Measurements from ENCODE around the gene AP2A2. TPM values are rescaled to one million over a fixed set of nuclear protein-coding genes. Genes with fewer than 3 reads are reported as not detected.

Gene AP2A2
- total RNA-seq, 1 donor from 2014 or later = 105 TPM

- H3K4me3 Mint-ChIP-seq (ENCODE audit: unreplicated experiment) = no peak overlapping the region
- no peaks in the 10 kb centered on the region for H3K4me1 Mint-ChIP-seq (ENCODE audit: low read depth, unreplicated experiment)
- no peak overlapping the region for H3K4me2 ChIP-seq (ENCODE audit: low read length)
- H2AFZ ChIP-seq (ENCODE audit: low read depth, low read length) = no peak overlapping the region
- H3K79me2 ChIP-seq (ENCODE audit: insufficient read depth, low read length) = no peaks in the 10 kb centered on the region
- H3K9ac ChIP-seq (ENCODE audit: low read length) = no peak overlapping the region
- no peaks in the 10 kb centered on the region for H3K4me1 ChIP-seq (ENCODE audit: insufficient read depth, low read length)
- no peaks in the 10 kb centered on the region for H3K36me3 Mint-ChIP-seq (ENCODE audit: low read depth, unreplicated experiment)
- no peak for TF ChIP-seq CTCF (IDR thresholded peaks at IDR 0.05; ENCODE audit: insufficient read depth, low read depth, low read length)
- no peaks in the 10 kb centered on the region for H3K27me3 ChIP-seq (ENCODE audit: insufficient read depth, low read length)
- H4K20me1 ChIP-seq (ENCODE audit: insufficient read depth, low read length) = peaks cover 16% of the 10 kb centered on the region
- FAIRE-seq = no peak
- H3K4me3 ChIP-seq (ENCODE audit: insufficient read depth, low read depth, low read length) = no peak overlapping the region
- no peak for DNase-seq (ENCODE audit: low read depth)
- no peaks in the 10 kb centered on the region for H3K36me3 ChIP-seq (ENCODE audit: insufficient read depth, low read length)
- H3K27ac Mint-ChIP-seq (ENCODE audit: unreplicated experiment) = no peak overlapping the region
- no peaks in the 10 kb centered on the region for H3K9me3 ChIP-seq (ENCODE audit: insufficient read depth, low read depth, low read length)
- H3K27me3 Mint-ChIP-seq (ENCODE audit: low read depth, unreplicated experiment) = no peaks in the 10 kb centered on the region
- H3K9me3 Mint-ChIP-seq (ENCODE audit: unreplicated experiment) = no peaks in the 10 kb centered on the region
- H3K27ac ChIP-seq (ENCODE audit: low read depth, low read length) = no peak overlapping the region
Measured at GRCh38 chr11:893008-893654, 32.5 kb upstream of the AP2A2 start.

- Histone ChIP-seq H3K27ac (ENCODE audit: low read depth, low read length) (no peak overlapping the region), H3K79me2 (ENCODE audit: insufficient read depth, low read length) (no peaks in the 10 kb centered on the region), H3K9ac (ENCODE audit: low read length) (no peak overlapping the region), H3K27me3 (ENCODE audit: insufficient read depth, low read length) (no peaks in the 10 kb centered on the region), H3K4me3 (ENCODE audit: insufficient read depth, low read depth, low read length) (no peak overlapping the region), H4K20me1 (ENCODE audit: insufficient read depth, low read length) (peaks cover 20% of the 10 kb centered on the region), H3K9me3 (ENCODE audit: insufficient read depth, low read depth, low read length) (no peaks in the 10 kb centered on the region), H2AFZ (ENCODE audit: low read depth, low read length) (no peak overlapping the region), H3K4me2 (ENCODE audit: low read length) (no peak overlapping the region), H3K36me3 (ENCODE audit: insufficient read depth, low read length) (no peaks in the 10 kb centered on the region), H3K4me1 (ENCODE audit: insufficient read depth, low read length) (no peaks in the 10 kb centered on the region)
- FAIRE-seq = no peak
- Mint-ChIP-seq H3K36me3 (ENCODE audit: low read depth, unreplicated experiment) (no peaks in the 10 kb centered on the region), H3K27ac (ENCODE audit: unreplicated experiment) (no peak overlapping the region), H3K4me1 (ENCODE audit: low read depth, unreplicated experiment) (no peaks in the 10 kb centered on the region), H3K27me3 (ENCODE audit: low read depth, unreplicated experiment) (no peaks in the 10 kb centered on the region), H3K9me3 (ENCODE audit: unreplicated experiment) (no peaks in the 10 kb centered on the region), H3K4me3 (ENCODE audit: unreplicated experiment) (no peak overlapping the region)
- DNase-seq (ENCODE audit: low read depth) = no peak
- TF ChIP-seq CTCF (IDR thresholded peaks at IDR 0.05; ENCODE audit: insufficient read depth, low read depth, low read length) = no peak
Measured at GRCh38 chr11:894575-895201, 31.0 kb upstream of the AP2A2 start.

GRCh38 chr11:895331-896110 is 30.1 kb upstream of the AP2A2 start:
- Histone ChIP-seq H2AFZ (ENCODE audit: low read depth, low read length) (no peak overlapping the region), H3K36me3 (ENCODE audit: insufficient read depth, low read length) (no peaks in the 10 kb centered on the region), H3K79me2 (ENCODE audit: insufficient read depth, low read length) (no peaks in the 10 kb centered on the region), H3K4me1 (ENCODE audit: insufficient read depth, low read length) (no peaks in the 10 kb centered on the region), H3K27ac (ENCODE audit: low read depth, low read length) (no peak overlapping the region), H3K4me3 (ENCODE audit: insufficient read depth, low read depth, low read length) (no peak overlapping the region), H3K9me3 (ENCODE audit: insufficient read depth, low read depth, low read length) (no peaks in the 10 kb centered on the region), H3K9ac (ENCODE audit: low read length) (no peak overlapping the region), H3K4me2 (ENCODE audit: low read length) (no peak overlapping the region), H3K27me3 (ENCODE audit: insufficient read depth, low read length) (no peaks in the 10 kb centered on the region), H4K20me1 (ENCODE audit: insufficient read depth, low read length) (peaks cover 18% of the 10 kb centered on the region)
- no peak for DNase-seq (ENCODE audit: low read depth)
- no peaks in the 10 kb centered on the region for H3K9me3 Mint-ChIP-seq (ENCODE audit: unreplicated experiment)
- H3K4me3 Mint-ChIP-seq (ENCODE audit: unreplicated experiment) = no peak overlapping the region
- no peaks in the 10 kb centered on the region for H3K27me3 Mint-ChIP-seq (ENCODE audit: low read depth, unreplicated experiment)
- no peak for FAIRE-seq
- no peak for TF ChIP-seq CTCF (IDR thresholded peaks at IDR 0.05; ENCODE audit: insufficient read depth, low read depth, low read length)
- H3K27ac Mint-ChIP-seq (ENCODE audit: unreplicated experiment) = no peak overlapping the region
- no peaks in the 10 kb centered on the region for H3K36me3 Mint-ChIP-seq (ENCODE audit: low read depth, unreplicated experiment)
- H3K4me1 Mint-ChIP-seq (ENCODE audit: low read depth, unreplicated experiment) = no peaks in the 10 kb centered on the region
